Neuronal stem cell (in vitro differentiated cells): ENCODE data around the gene HS3ST6.
"Not testable (repeated sequence)": the region's sequence is repeated elsewhere in the genome, so short reads cannot be mapped to it uniquely, and the experiment has no call there.

Source experiments
- DNase-seq: peaks from one replicate; pipeline ENCODE4 v3.0.0-alpha.2; 2013; ENCODE audit warnings: low spot score
- H2AFZ ChIP-seq: one replicate; pipeline ENCODE4 v1.6.1; 2013; ENCODE audit warnings: mild to moderate bottlenecking, low read length, inconsistent platforms
- H2AK5ac ChIP-seq: 2 replicates; pipeline ENCODE4 v1.6.1; 2013; ENCODE audit warnings: low read depth, mild to moderate bottlenecking, inconsistent platforms, low read length, moderate library complexity, mixed read lengths
- H2BK120ac ChIP-seq: 2 replicates; pipeline ENCODE4 v1.6.1; 2013; ENCODE audit warnings: low read depth, mild to moderate bottlenecking, inconsistent platforms, low read length, moderate library complexity, mixed read lengths
- H2BK12ac ChIP-seq: one replicate; pipeline ENCODE4 v1.6.1; 2013; ENCODE audit warnings: low read length, inconsistent platforms
- H2BK15ac ChIP-seq: 2 replicates; pipeline ENCODE4 v1.6.1; 2013; ENCODE audit warnings: mild to moderate bottlenecking, low read length, inconsistent platforms, mixed read lengths
- H2BK5ac ChIP-seq: one replicate; pipeline ENCODE4 v1.6.1; 2013; ENCODE audit warnings: inconsistent platforms, mild to moderate bottlenecking, low read length, moderate library complexity
- H3K14ac ChIP-seq: one replicate; pipeline ENCODE4 v1.6.1; 2013; ENCODE audit warnings: low read length, inconsistent platforms
- H3K18ac ChIP-seq: 2 replicates; pipeline ENCODE4 v1.6.1; 2013; ENCODE audit warnings: low read length, inconsistent platforms
- H3K23ac ChIP-seq: 2 replicates; pipeline ENCODE4 v1.6.1; 2013; ENCODE audit warnings: low read depth, mild to moderate bottlenecking, mixed read lengths, low read length, inconsistent platforms; ENCODE audit not compliant: poor library complexity
- H3K27ac ChIP-seq: replicated peaks from 3 replicates; pipeline ENCODE4 v1.5.1; 2013; ENCODE audit warnings: low read length, inconsistent platforms
- H3K27me3 ChIP-seq, 3 experiments: 2 replicates each; pipeline ENCODE4 v1.6.1; 2013; ENCODE audit warnings: low read length in 3 of 3, mild to moderate bottlenecking in 2 of 3, inconsistent platforms in 1 of 3, low read depth in 1 of 3, mixed read lengths in 1 of 3, moderate library complexity in 1 of 3; ENCODE audit not compliant: control insufficient read depth in 3 of 3, insufficient read depth in 3 of 3
- H3K36me3 ChIP-seq, 2 donors: replicated peaks in 1 of 2; 2 replicates each; pipeline ENCODE4 v1.6.1; 2013; ENCODE audit warnings: low read length in 2 of 2; ENCODE audit not compliant: control insufficient read depth in 2 of 2, insufficient read depth in 2 of 2
- H3K4ac ChIP-seq: 2 replicates; pipeline ENCODE4 v1.6.1; 2013; ENCODE audit warnings: inconsistent platforms, mild to moderate bottlenecking, low read length, moderate library complexity
- H3K4me1 ChIP-seq, 2 donors: 1 replicate in 1 of 2; 2 replicates in 1 of 2; pipeline ENCODE4 v1.6.1; 2013; ENCODE audit warnings: low read length in 2 of 2, low read depth in 1 of 2; ENCODE audit not compliant: control insufficient read depth in 2 of 2, insufficient read depth in 1 of 2
- H3K4me2 ChIP-seq: one replicate; pipeline ENCODE4 v1.6.1; 2013; ENCODE audit warnings: mild to moderate bottlenecking, low read length, inconsistent platforms; ENCODE audit not compliant: insufficient read depth, poor library complexity, severe bottlenecking
- H3K4me3 ChIP-seq, 2 donors: 2 replicates each; pipeline ENCODE4 v1.5.1; 2013; ENCODE audit warnings: low read length in 2 of 2, mild to moderate bottlenecking in 2 of 2, inconsistent platforms in 1 of 2, moderate library complexity in 1 of 2
- H3K79me1 ChIP-seq: one replicate; pipeline ENCODE4 v1.6.1; 2013; ENCODE audit warnings: low read depth, mild to moderate bottlenecking, inconsistent platforms, low read length, moderate library complexity
- H3K9ac ChIP-seq: one replicate; pipeline ENCODE4 v1.6.1; 2013; ENCODE audit warnings: mild to moderate bottlenecking, low read depth, low read length, inconsistent platforms; ENCODE audit not compliant: poor library complexity
- H3K9me3 ChIP-seq, 2 donors: replicated peaks in 1 of 2; 2 replicates each; pipeline versions ENCODE3 to v1.6.1; 2013; ENCODE audit warnings: low read length in 2 of 2, mild to moderate bottlenecking in 2 of 2, inconsistent platforms in 1 of 2, low read depth in 1 of 2, mixed read lengths in 1 of 2, moderate library complexity in 1 of 2; ENCODE audit not compliant: control insufficient read depth in 2 of 2, insufficient read depth in 1 of 2
- H4K8ac ChIP-seq: one replicate; pipeline ENCODE4 v1.6.1; 2013; ENCODE audit warnings: low read depth, mild to moderate bottlenecking, inconsistent platforms, low read length, moderate library complexity
- H4K91ac ChIP-seq: one replicate; pipeline ENCODE4 v1.6.1; 2013; ENCODE audit warnings: low read length, low read depth, mild to moderate bottlenecking, inconsistent platforms; ENCODE audit not compliant: poor library complexity
- WGBS, 2 donors: extraction: QIAGEN DNeasy Blood & Tissue Kit; methylation state at CpG; one replicate each; pipeline ENCODE4 v1.1.7; 2013; ENCODE audit warnings: missing lambda C conversion rate in 2 of 2, mixed read lengths in 1 of 2; ENCODE audit not compliant: insufficient read length in 2 of 2, insufficient replicate concordance in 1 of 2; ENCODE audit errors: extremely low coverage in 2 of 2; 5-methylcytosine and 5-hydroxymethylcytosine counted together

The HS3ST6 gene

DNA sequence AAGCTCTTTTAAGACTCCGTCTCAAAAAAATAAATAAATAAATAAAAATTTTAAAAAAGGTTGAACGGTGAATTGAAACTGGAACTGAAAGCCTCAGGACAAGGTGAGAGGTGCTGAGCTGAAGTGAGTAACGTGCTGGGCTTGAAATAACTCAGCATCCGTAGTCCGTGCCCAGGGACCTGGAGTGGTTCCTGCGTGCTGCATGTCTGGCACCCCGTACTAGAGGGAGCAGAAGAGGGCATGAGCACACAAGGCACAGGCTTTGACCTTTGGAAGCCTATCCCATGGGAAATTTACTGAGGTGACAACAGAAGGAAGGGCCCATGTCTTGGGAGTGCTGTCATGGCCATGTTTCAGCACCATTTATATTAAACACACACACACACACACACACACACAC lies 41.7 kb downstream of the HS3ST6 start:
- no peak overlapping the region for H3K23ac ChIP-seq
- no peak overlapping the region for H3K4ac ChIP-seq
- no peaks in the 10 kb centered on the region for H3K36me3 ChIP-seq
- H2BK120ac ChIP-seq = no peak overlapping the region
- WGBS, 2 donors = no CpG with 5 or more reads among the region's 7 CpGs
- no peak overlapping the region for H2BK15ac ChIP-seq
- no peak overlapping the region for H3K18ac ChIP-seq
- H2BK5ac ChIP-seq = no peak overlapping the region
- no peak overlapping the region for H2AK5ac ChIP-seq
- H4K91ac ChIP-seq = no peak overlapping the region
- H4K8ac ChIP-seq = no peak overlapping the region
- H3K9ac ChIP-seq = no peak overlapping the region
- no peak overlapping the region for H2AFZ ChIP-seq
- H3K9me3 ChIP-seq = no peaks in the 10 kb centered on the region
- H3K27me3 ChIP-seq = peaks cover 0 to 53% (median 16%) of the 10 kb centered on the region in 3 experiments
- no peak overlapping the region for H2BK12ac ChIP-seq
- H3K79me1 ChIP-seq = no peaks in the 10 kb centered on the region
- no peak overlapping the region for H3K4me3 ChIP-seq
- no peak for DNase-seq
- no peak overlapping the region for H3K4me2 ChIP-seq
- H3K27ac ChIP-seq = no peak overlapping the region
- peaks cover 1 to 4% of the 10 kb centered on the region in 2 donors for H3K4me1 ChIP-seq
- H3K14ac ChIP-seq = no peak overlapping the region

DNA sequence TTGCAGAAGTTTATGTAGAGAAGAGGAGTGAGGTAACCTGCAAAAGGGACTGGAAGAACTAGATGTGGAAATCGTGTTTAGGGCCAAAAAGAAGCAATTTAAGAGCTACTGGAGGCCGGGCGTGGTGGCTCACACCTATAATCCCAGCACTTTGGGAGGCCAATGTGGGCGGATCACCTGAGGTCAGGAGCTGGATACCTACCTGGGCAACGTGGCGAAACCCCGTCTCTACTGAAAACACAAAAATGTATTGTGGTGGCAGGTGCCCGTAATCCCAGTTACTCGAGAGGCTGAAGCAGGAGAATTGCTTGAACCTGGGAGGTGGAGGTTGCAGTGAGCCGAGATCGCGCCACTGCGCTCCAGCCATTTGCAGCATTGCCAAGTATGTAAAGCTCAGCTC lies 42.1 kb downstream of the HS3ST6 start:
- H3K18ac ChIP-seq, H2AK5ac ChIP-seq, H4K91ac ChIP-seq, H3K79me1 ChIP-seq, H2BK5ac ChIP-seq, H3K14ac ChIP-seq, H3K9ac ChIP-seq, H3K4me1 ChIP-seq, H3K4ac ChIP-seq, H2AFZ ChIP-seq, H3K4me2 ChIP-seq, H3K4me3 ChIP-seq, H3K23ac ChIP-seq, H2BK12ac ChIP-seq, DNase-seq, H3K9me3 ChIP-seq, H2BK120ac ChIP-seq, H4K8ac ChIP-seq, H3K36me3 ChIP-seq, H2BK15ac ChIP-seq, H3K27ac ChIP-seq: not testable (repeated sequence)
- WGBS, 2 donors = no CpG with 5 or more reads among the region's 13 CpGs
- peaks cover 0 to 53% (median 16%) of the 10 kb centered on the region in 3 experiments for H3K27me3 ChIP-seq

DNA sequence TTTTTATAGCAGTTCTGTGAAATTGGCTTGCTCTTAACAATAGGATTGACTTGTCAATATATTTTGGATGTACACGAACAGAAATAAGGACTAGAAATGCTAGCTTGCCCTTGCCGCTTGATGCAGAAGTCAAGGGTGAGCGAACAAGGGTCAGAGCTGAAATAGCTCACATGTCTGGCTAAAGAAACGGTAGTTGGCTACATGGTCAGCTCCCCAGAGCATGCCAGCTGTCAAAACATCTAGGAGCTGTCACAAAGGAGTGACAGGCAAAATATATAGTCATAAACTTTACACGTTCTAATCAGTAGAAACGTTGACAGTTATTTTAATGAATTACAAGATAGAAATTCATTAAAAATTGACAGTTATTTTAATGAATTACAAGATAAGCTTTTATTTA lies 43.4 kb downstream of the HS3ST6 start:
- H3K18ac ChIP-seq = no peak overlapping the region
- H4K8ac ChIP-seq = no peak overlapping the region
- no peaks in the 10 kb centered on the region for H3K9me3 ChIP-seq
- H3K4me1 ChIP-seq = peaks cover 1 to 4% of the 10 kb centered on the region in 2 donors
- no peak overlapping the region for H2AFZ ChIP-seq
- DNase-seq = no peak
- no peak overlapping the region for H2BK15ac ChIP-seq
- H3K79me1 ChIP-seq = no peaks in the 10 kb centered on the region
- no peak overlapping the region for H2AK5ac ChIP-seq
- H3K4ac ChIP-seq = no peak overlapping the region
- H4K91ac ChIP-seq = no peak overlapping the region
- H2BK12ac ChIP-seq = no peak overlapping the region
- no peak overlapping the region for H3K23ac ChIP-seq
- H2BK5ac ChIP-seq = no peak overlapping the region
- H3K27ac ChIP-seq = no peak overlapping the region
- no peaks in the 10 kb centered on the region for H3K36me3 ChIP-seq
- no peak overlapping the region for H3K4me3 ChIP-seq
- WGBS, 2 donors = no CpG with 5 or more reads among the region's 6 CpGs
- no peak overlapping the region for H2BK120ac ChIP-seq
- peaks cover 0 to 59% (median 16%) of the 10 kb centered on the region in 3 experiments for H3K27me3 ChIP-seq
- H3K14ac ChIP-seq = no peak overlapping the region
- H3K9ac ChIP-seq = no peak overlapping the region
- no peak overlapping the region for H3K4me2 ChIP-seq

DNA sequence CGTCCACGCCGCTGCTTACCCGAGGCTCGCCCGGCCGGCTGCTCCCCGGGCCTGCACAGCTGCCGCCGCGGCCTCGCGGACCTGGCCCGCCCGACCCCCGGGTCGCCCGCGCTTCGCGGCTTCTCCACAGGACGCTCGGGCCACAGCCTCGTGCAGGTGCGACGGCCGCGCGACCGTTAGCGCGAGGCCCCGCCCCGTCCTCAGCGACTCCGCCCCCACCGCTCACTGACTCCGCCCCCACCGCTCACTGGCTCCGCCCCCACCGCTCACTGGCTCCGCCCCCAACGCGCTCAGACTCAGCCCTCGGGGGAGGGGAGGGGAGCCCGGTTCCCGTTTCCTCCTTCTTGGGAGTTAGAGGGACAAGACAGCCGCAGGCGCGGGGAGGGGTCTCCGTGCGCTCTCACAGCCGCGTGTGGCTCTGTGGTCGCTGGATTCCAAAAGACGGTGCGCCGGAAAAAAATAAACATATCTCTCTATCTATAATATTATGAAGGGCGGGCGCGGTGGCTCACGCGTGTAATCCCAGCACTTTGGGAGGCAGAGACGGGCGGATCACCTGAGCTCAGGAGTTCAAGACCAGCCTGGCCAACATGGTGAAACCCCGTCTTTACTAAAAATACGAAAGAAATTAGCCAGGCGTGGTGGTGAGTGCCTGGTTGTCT lies 46.1 kb downstream of the HS3ST6 start, which contains the start of gene MEIOB:
MEIOB (minus strand) TSS at position 191 of the 662 bp plus-strand sequence. CDS start 3,989 bp downstream, outside the sequence.
- no peak within 1 kb of the TSS for H3K9ac ChIP-seq
- H3K23ac ChIP-seq = no peak within 1 kb of the TSS
- H2BK120ac ChIP-seq = no peak within 1 kb of the TSS
- no peak within 1 kb of the TSS for H4K8ac ChIP-seq
- no CpG with 5 or more reads among the region's 68 CpGs for WGBS, 2 donors
- H3K4me1 ChIP-seq = peaks cover 0 to 4% of the 10 kb centered on the region in 2 donors
- H3K9me3 ChIP-seq = no peaks in the 10 kb centered on the region
- no peak within 1 kb of the TSS for H3K4me3 ChIP-seq
- no peaks in the 10 kb centered on the region for H3K36me3 ChIP-seq
- H2BK12ac ChIP-seq = peak within 1 kb of the TSS; percentile 41
- peaks cover 0 to 41% (median 13%) of the 10 kb centered on the region in 3 experiments for H3K27me3 ChIP-seq
- peak within 1 kb of the TSS; percentile 44 for H3K18ac ChIP-seq
- H3K79me1 ChIP-seq = no peaks in the 10 kb centered on the region
- H3K14ac ChIP-seq = no peak within 1 kb of the TSS
- no peak within 1 kb of the TSS for H4K91ac ChIP-seq
- DNase-seq = peak; percentile 43
- no peak within 1 kb of the TSS for H3K27ac ChIP-seq
- H2BK15ac ChIP-seq = no peak within 1 kb of the TSS
- H3K4me2 ChIP-seq = peak within 1 kb of the TSS; percentile 18
- H2AFZ ChIP-seq = peak within 1 kb of the TSS; percentile 59
- H2AK5ac ChIP-seq = no peak within 1 kb of the TSS
- H2BK5ac ChIP-seq = peak within 1 kb of the TSS; percentile 24
- H3K4ac ChIP-seq = no peak within 1 kb of the TSS
